HG02763 (cell line): Measurements from ENCODE around the gene JDP2.
"Not testable (repeated sequence)": the region's sequence is repeated elsewhere in the genome, so short reads cannot be mapped to it uniquely, and the experiment has no call there.

Experiments
- ATAC-seq: cut with Tn5 transposase; IDR thresholded peaks from one replicate; pipeline ENCODE4 v1.9.1; 2021; ENCODE audit warnings: mild to moderate bottlenecking, moderate library complexity; ENCODE audit not compliant: unreplicated experiment

The JDP2 gene

DNA sequence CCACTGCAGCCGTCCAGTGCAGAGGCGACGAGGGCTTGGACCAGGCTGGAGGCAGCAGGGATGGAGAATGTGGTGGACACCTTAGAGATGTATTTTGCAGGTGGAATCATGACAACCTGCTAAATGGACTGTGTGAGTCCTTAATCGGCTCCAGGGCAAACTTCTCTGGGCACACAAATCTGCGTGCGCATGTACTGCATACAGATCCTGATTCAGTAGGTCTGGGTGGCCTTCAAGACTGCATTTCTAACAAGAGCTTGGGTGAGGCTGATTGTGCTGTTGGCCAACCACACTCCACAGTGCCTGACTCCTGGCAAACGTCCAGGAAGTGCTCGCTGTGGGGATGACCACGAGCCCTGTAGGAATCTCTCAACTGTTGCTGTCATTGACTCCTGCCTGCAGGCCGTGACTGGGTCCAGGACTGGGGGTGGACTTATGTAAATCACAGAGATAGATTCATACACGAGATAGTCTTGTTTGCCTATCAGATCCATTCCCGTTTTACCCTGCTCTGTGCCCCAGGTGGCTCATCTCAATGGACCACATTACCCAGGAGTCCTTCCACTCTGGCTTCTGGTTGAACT, 27.2 kb downstream of the JDP2 start:
- ATAC-seq: no peak

GRCh38 chr14:75456069-75456996, 28.5 kb downstream of the JDP2 start:
- no peak for ATAC-seq

GRCh38 chr14:75456997-75457335, 29.1 kb downstream of the JDP2 start:
- ATAC-seq: no peak

DNA sequence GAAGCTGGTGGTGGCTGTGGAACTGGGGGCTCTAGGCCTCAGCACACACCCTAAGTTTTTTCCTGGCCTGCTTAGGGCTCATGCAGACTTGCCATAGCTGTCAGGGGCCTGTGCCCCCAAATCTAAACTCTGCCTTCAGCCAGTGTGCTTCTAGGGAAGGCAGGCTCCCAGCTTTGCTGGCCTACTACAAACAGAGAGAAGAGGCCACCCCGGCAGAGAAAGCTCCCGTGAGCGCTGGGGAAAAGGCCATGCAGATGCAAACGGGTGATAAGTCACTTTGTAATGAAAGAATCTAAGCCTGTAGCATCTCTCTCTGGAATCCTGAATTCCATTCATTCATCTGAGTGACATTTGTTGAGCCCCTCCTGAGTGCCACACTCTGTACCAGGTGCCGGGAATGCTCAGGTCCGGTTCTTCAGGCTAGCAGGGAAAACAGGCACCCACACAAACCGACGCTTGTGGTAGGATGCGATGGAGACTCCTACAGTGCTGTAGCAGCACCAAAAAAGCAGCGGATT, 29.9 kb downstream of the JDP2 start:
- ATAC-seq: no peak

DNA sequence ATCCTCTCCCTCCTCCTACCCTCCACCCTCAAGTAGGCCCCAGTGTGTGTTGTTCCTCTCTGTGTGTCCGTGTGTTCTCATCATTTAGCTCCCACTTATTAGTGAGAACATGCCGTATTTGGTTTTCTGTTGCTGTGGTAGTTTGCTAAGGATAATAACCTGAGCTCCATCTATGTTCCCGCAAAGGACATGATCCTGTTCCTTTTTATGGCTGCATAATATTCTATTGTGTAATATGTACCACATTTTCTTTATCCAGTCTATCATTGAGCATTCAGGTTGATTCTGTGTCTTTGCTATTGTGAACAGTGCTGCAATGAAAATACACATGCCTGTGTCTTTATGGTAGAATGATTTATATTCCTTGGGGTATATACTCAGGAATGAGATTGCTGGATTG, 30.5 kb downstream of the JDP2 start:
- ATAC-seq: no peak

- ATAC-seq: no peak
Measured at GRCh38 chr14:75459099-75459741, 31.4 kb downstream of the JDP2 start.

DNA sequence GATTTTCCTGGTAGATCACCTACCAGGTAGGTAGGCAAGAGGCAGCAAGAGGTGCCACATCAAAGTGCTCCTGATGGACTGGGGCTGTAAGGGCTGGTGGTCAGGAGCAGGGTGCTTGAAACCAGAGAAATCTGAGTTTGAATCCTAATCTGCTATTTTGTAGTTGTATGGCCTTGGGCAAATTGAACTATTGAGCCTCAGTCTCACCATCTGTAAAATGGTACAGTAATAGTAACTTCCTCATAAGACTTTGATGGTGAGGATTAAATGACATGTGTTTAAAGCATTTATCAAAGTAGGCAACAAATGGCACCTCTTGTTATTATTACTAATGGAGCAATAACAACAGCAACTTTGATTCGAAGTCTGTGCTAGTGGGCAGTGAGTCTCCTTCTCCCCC, 32.0 kb downstream of the JDP2 start:
- ATAC-seq: no peak

- ATAC-seq: no peak
Measured at GRCh38 chr14:75460394-75460793, 32.6 kb downstream of the JDP2 start.

DNA sequence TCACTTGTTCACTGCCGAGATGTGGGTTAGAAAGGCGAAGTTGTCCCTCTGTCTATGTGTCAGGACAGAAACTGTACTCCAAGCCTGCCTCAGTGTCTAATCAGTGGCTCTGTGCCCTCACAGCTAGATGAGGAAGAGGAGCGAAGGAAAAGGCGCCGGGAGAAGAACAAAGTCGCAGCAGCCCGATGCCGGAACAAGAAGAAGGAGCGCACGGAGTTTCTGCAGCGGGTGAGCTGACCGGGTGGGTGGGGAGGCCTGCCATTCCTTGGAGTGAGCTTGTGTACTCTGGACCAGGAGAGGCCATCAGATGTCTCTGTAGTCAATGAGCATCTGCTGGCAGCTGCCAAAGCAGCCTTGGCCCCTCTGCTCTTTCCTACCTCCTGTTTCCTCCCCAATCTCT, 33.5 kb downstream of the JDP2 start:
- ATAC-seq: no peak

DNA sequence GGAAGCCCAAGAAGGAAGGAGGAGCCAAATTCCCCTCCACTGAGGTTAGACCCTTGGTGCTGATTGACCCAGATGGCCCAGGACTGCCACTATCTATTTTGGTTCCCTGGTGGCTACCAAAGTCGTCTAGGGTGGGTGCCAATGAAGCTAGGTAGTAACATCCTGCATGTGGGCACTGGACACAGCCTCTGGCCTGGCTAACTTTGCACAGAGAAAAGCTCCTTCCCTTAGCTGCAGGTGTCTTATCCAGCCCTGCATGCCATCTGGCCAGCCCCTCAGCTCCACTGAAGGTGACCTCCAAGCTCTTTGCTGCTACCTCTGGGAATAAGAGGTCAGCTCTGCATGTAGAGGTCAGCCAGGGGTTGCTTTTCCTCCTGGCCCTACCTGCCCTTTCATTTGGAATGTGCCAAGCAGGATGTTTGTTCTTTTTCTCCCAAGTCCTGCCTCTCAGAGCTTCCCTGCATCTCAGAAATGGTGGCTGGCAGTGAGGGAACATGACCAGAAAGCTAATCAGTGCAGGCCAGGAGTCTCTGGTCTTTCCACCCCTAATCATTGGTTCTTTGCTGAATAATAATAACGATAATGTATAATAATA, 34.0 kb downstream of the JDP2 start:
- ATAC-seq: no peak

DNA sequence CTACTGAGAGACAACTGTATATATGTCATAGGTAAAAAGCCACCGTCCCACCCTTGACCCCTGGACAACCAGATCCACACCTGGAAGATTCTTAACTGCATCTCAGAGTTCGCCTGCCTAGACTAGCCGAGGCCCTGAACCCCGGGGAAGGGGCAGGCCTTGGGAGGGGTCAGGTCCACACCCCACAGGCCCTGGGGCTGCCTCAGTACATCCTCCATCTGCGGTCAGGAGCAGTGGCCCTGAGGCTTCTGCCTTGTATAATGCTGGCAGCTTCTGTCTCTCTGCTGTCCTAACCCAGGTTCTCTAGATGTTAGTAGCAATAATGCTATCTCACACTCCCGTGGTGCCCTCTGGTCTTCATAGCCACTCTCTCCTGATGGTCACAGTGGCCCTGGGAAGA, 36.8 kb downstream of the JDP2 start:
- no peak for ATAC-seq

DNA sequence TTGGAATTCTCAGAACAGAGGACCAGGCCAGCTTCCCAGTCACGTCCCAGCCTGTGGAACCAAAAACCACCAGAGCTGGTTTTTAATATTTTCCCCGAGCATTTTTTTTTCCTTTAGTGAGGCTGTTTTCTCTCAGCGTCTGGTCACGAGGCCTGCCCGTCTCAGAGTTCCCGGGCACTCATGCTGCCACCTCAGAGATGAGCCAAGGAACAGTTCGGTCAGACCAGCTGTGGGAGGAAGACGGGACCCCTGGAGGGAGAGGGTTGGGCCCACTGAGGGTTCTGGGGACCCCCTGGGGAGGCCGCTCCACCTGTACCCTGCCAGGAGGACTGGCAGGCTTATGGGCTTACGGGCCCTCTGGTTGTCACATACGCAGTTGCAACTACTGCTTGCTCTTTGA, 39.9 kb downstream of the JDP2 start:
- no peak for ATAC-seq

DNA sequence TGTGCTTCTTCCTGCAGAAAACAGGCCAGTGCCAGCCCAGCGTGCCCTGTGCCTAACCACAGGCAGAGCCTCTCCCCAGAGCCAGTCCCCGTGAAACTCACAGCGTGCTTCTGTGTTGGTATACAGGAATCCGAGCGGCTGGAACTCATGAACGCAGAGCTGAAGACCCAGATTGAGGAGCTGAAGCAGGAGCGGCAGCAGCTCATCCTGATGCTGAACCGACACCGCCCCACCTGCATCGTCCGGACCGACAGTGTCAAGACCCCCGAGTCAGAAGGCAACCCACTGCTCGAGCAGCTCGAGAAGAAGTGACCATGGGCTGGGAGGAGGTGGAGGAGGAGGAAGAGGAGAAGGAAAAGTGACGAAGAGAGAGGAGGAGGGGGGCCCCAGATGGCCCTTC, 41.3 kb downstream of the JDP2 start:
- no peak for ATAC-seq

DNA sequence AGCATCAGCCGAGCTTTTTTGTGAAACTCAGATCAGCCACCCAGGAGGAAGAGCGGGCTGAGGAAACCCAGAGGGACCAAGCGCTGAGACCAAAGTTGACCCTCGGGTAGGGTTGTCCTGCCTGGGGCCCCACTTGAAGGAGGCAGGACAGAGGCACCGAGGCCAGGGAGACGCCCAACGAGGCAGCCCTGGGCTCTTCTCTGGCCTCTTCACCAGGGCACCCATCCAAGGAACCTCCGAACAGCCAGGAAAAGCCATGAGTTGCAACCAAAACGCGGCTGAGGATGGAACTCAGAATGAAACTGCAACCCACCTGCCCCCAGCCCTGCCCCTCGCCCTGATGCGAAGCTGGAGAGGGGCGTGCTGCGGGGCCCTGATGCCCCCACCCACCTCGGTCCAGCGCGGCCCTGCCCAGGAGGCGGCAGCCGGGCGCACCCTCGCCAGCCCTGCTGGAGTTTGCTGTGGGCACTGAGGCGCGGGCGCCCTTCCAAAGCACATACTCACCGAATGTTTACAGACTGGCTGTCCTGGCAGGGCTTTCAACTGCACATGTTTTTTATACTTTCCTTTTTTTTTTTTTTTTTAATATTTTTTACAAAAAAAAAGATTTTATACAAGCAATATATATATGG, 41.9 kb downstream of the JDP2 start:
- no peak for ATAC-seq

DNA sequence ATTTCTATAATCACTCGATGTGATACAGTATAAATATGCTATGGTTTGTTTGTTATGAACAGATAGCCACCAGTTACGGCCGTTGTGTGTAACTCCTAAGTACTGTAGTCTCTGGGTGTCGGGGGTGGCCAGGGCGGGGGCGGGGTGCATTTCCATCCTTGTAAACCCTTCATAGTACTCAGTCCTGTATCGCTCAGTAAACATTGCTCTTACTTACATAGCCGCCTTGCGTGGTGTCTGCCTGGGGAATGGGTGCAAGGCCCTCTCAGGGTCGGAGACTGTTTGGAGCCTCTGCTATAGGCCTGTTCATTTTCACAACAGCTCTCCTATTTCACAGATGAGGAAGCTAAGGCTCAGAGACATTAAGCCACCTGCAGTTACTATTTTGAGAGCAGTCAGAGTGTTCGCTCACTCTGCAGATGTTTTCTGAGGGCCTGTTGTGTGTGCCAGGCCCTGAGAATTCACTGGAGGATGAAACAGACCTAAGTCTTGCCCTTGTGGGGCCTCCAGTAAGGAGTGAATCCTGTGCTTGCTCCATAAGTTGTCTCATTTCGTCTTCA, 42.5 kb downstream of the JDP2 start:
- ATAC-seq: no peak

DNA sequence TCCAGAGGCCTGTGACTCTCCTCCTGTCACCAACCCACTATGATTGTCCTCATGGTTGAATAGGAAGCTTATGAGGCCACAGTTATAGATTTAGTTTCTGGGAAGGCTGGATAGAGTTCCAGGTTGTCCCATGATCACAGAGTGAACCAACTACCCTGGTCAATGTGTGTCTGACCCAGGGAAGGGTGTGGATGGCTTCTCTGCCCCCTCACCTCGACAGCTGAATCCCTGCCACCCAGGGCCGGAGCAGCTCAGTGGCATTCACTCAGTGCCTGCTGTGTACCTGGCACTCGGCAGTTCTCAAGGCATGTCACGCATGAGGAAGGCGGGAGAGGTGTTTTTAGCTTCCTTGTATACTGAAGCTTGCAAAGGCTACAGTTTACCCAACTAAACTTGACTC, 43.2 kb downstream of the JDP2 start:
- ATAC-seq: no peak

DNA sequence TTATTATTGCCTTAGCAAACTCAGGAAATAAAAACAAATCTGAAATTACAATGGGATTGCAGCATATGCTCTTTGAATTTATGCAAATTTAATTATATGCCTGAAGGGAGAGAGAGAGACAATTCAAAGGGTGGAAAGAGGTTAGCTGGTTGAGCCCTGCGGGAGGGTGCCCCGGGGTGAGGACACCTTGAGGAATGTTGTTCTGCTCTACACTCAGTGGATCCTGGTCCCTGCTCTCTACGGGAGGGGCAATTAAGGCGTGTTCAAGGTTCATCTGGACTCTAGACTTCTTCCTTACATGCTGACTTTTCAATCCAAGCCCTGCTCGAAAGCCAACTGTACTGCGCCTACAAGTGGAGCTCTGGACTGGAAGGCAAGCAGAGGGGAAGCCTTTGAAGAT, 46.3 kb downstream of the JDP2 start:
- ATAC-seq: not testable (repeated sequence)

- ATAC-seq: no peak
Measured at GRCh38 chr14:75476274-75476995, 48.6 kb downstream of the JDP2 start.

DNA sequence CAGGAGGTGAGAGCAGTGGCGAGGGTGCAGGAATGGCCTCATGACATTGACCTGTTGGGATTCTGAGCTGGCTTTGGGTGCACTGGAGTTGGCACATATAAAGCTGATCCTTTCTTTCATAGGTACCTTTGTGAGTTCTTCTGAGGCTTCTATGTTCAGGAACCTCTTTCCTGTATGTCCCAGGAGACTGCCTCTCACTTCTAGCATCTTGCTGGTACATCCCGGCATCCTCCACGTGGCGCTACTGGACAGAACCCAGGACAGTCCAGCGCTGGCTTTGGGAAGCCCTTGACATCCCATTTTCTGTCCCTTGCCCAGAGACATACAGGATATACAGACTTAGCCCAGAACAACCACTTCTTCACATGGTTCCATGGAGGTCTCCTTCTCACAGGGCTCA, 50.1 kb downstream of the JDP2 start:
- no peak for ATAC-seq
